SK-N-SH treated with all-trans-retinoic acid at 6 μM for 48 hours (cell line): ENCODE results near the gene PPP1CA.
"Not testable (repeated sequence)": the region's sequence is repeated elsewhere in the genome, so short reads cannot be mapped to it uniquely, and the experiment has no call there.

Experiments
- ATAC-seq: fragments of 200-7000 bp; cut with Tn5 transposase; 3 replicates; pipeline ENCODE4 v1.9.1; 2020; ENCODE audit warnings: mild to moderate bottlenecking, moderate library complexity
- BACH2 ChIP-seq: fragments of 250-450 bp; sonication (Bioruptor Pico); IDR thresholded peaks from 2 replicates; pipeline ENCODE4 v1.9.0; 2021; ENCODE audit warnings: mild to moderate bottlenecking, borderline replicate concordance
- CSDC2 ChIP-seq: fragments of 250-450 bp; sonication (Bioruptor Pico); IDR thresholded peaks from 2 replicates; pipeline ENCODE4 v1.5.0; 2020; ENCODE audit warnings: mild to moderate bottlenecking, moderate library complexity
- GLIS3 ChIP-seq: fragments of 250-450 bp; sonication (Bioruptor Pico); IDR thresholded peaks from 2 replicates; pipeline ENCODE4 v1.5.0; 2020; ENCODE audit warnings: mild to moderate bottlenecking, moderate library complexity
- ISL1 ChIP-seq: fragments of 250-450 bp; sonication (Bioruptor Pico); IDR thresholded peaks from 2 replicates; pipeline ENCODE4 v2.1.2; 2022; ENCODE audit warnings: mild to moderate bottlenecking, moderate library complexity
- OSR1 ChIP-seq: fragments of 250-450 bp; sonication (Bioruptor Pico); IDR thresholded peaks from 2 replicates; pipeline ENCODE4 v1.8.0; 2022; ENCODE audit warnings: moderate library complexity, mild to moderate bottlenecking, inconsistent platforms
- PPARA ChIP-seq: fragments of 250-450 bp; sonication (Bioruptor Pico); IDR thresholded peaks from 2 replicates; pipeline ENCODE4 v1.5.0; 2020; ENCODE audit warnings: mild to moderate bottlenecking, borderline replicate concordance
- RARB ChIP-seq: fragments of 250-450 bp; sonication (Bioruptor Pico); IDR thresholded peaks from 2 replicates; pipeline ENCODE4 v1.8.0; 2021; ENCODE audit warnings: mild to moderate bottlenecking, moderate library complexity
- SNAI2 ChIP-seq: fragments of 250-450 bp; sonication (Bioruptor Pico); IDR thresholded peaks from 2 replicates; pipeline ENCODE4 v1.5.0; 2020; ENCODE audit warnings: mild to moderate bottlenecking, moderate library complexity
- TCF4 ChIP-seq: fragments of 250-450 bp; sonication (Bioruptor Pico); IDR thresholded peaks from 2 replicates; pipeline ENCODE4 v1.8.0; 2021; ENCODE audit warnings: mild to moderate bottlenecking, moderate library complexity, borderline replicate concordance
- TOX ChIP-seq: fragments of 250-450 bp; sonication (Bioruptor Pico); IDR thresholded peaks from 2 replicates; pipeline ENCODE4 v1.8.0; 2021; ENCODE audit warnings: mild to moderate bottlenecking, moderate library complexity, borderline replicate concordance
- ZFP3 ChIP-seq: fragments of 250-450 bp; sonication (Bioruptor Pico); IDR thresholded peaks from 2 replicates; pipeline ENCODE4 v1.5.0; 2020; ENCODE audit warnings: mild to moderate bottlenecking, moderate library complexity
- ZFP30 ChIP-seq: fragments of 450-650 bp; formaldehyde crosslinking; IDR thresholded peaks from 2 replicates; pipeline ENCODE4 v1.5.0; 2022; ENCODE audit warnings: mild to moderate bottlenecking, moderate library complexity
- ZNF565 ChIP-seq: fragments of 450-650 bp; formaldehyde crosslinking; conservative IDR thresholded peaks from 2 replicates; pipeline ENCODE4 v1.5.0; 2020; ENCODE audit warnings: low read depth, mild to moderate bottlenecking, moderate library complexity
- ZNF70 ChIP-seq: fragments of 450-650 bp; formaldehyde crosslinking; IDR thresholded peaks from 2 replicates; pipeline ENCODE4 v1.5.0; 2020; ENCODE audit warnings: mild to moderate bottlenecking, moderate library complexity
- TF ChIP-seq, protein P1 (sequence below): fragments of 250-450 bp; sonication (Bioruptor Pico); IDR thresholded peaks from 2 replicates; pipeline ENCODE4 v1.5.0; 2020; ENCODE audit warnings: mild to moderate bottlenecking, moderate library complexity
- TF ChIP-seq, protein P2 (sequence below): fragments of 250-450 bp; sonication (Bioruptor Pico); IDR thresholded peaks from 2 replicates; pipeline ENCODE4 v1.8.0; 2020; ENCODE audit warnings: mild to moderate bottlenecking, moderate library complexity, borderline replicate concordance
- TF ChIP-seq, protein P3 (sequence below): fragments of 250-450 bp; sonication (Bioruptor Pico); IDR thresholded peaks from 2 replicates; pipeline ENCODE4 v1.5.1; 2020; ENCODE audit warnings: low read depth, mild to moderate bottlenecking, moderate library complexity
- TF ChIP-seq, protein P4 (sequence below): fragments of 250-450 bp; sonication (Bioruptor Pico); IDR thresholded peaks from 2 replicates; pipeline ENCODE4 v1.5.1; 2021; ENCODE audit warnings: mild to moderate bottlenecking, moderate library complexity

PPP1CA gene

DNA sequence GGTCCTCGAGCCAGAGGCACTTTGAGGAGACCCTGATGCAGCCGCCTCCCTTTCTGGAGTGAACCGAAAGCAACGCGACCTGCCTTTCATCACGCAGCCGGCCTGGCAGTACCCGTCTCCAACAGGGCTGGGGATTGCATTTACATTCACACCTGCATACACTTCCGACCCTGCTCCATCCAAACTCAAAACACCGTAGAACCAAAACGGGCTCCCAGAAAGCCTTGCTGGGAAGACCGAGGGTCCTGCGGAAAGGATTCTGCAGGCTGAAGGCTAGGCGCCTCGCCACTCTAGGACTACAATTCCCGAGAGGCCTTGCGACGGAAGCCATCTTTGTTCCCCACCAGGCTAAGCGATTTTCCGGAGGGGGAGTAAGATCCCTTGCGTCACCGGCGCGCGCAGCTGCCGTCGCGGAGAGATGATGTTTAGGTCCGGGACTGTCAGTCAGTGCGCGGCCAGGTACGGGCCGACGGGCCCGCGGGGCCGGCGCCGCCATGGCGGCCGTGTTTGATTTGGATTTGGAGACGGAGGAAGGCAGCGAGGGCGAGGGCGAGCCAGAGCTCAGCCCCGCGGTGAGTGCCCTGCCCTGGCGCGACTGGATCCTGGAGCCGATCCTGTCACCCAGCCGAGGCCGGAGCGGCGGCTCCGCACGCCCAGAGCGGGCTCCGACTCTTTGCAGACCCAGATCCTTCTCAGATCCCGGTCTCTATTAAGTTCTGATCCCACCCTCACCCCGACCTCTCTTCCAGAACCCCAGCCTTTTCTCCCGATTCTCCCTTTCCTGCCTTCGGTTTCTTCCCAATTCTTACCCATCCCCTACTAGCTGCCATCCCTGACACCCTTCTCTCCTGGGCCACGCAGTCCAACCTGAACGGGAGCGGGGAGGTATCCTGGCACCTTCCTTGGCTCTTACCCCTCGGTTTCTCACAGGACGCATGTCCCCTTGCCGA is 26.7 kb upstream of the PPP1CA start, which contains the start of gene RPS6KB2:
Gene RPS6KB2 (plus strand): TSS at position 443 of the 950 bp plus-strand sequence. CDS start 52 bp downstream, at position 495.
- TF ChIP-seq, protein P1, sequence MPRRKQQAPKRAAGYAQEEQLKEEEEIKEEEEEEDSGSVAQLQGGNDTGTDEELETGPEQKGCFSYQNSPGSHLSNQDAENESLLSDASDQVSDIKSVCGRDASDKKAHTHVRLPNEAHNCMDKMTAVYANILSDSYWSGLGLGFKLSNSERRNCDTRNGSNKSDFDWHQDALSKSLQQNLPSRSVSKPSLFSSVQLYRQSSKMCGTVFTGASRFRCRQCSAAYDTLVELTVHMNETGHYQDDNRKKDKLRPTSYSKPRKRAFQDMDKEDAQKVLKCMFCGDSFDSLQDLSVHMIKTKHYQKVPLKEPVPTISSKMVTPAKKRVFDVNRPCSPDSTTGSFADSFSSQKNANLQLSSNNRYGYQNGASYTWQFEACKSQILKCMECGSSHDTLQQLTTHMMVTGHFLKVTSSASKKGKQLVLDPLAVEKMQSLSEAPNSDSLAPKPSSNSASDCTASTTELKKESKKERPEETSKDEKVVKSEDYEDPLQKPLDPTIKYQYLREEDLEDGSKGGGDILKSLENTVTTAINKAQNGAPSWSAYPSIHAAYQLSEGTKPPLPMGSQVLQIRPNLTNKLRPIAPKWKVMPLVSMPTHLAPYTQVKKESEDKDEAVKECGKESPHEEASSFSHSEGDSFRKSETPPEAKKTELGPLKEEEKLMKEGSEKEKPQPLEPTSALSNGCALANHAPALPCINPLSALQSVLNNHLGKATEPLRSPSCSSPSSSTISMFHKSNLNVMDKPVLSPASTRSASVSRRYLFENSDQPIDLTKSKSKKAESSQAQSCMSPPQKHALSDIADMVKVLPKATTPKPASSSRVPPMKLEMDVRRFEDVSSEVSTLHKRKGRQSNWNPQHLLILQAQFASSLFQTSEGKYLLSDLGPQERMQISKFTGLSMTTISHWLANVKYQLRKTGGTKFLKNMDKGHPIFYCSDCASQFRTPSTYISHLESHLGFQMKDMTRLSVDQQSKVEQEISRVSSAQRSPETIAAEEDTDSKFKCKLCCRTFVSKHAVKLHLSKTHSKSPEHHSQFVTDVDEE (CRISPR knock-in tag) = 0 out of 2 replicates have a peak, but pooled peaks have one; percentile 50
- TF ChIP-seq TOX (CRISPR knock-in tag) (no peak), RARB (CRISPR knock-in tag) (no peak), CSDC2 (no peak)
- TF ChIP-seq, all 23 proteins: peak for 1
- ATAC-seq = peak; percentile 93

DNA sequence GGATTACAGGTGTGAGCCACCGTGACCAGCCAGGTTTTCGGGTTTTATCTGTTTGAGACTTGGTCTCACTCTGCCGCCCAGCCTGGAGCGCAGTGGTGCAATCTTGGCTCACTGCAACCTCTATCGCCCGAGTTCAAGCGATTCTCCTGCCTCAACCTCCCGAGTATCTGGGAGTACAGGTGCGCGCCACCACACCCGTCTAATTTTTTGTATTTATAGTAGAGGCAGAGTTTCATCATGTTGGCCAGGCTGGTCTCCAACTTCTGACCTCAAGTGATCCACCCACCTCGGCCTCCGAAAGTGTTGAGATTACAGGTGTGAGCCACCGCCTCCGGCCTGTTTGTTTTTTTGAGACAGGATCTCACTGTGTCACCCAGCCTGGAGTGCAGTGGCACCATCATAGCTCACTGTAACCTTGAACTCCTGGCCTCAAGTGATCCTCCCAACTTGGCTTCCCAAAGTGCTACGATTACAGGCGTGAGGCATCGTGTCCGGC is 25.8 kb upstream of the PPP1CA start:
- not testable (repeated sequence) for ATAC-seq

DNA sequence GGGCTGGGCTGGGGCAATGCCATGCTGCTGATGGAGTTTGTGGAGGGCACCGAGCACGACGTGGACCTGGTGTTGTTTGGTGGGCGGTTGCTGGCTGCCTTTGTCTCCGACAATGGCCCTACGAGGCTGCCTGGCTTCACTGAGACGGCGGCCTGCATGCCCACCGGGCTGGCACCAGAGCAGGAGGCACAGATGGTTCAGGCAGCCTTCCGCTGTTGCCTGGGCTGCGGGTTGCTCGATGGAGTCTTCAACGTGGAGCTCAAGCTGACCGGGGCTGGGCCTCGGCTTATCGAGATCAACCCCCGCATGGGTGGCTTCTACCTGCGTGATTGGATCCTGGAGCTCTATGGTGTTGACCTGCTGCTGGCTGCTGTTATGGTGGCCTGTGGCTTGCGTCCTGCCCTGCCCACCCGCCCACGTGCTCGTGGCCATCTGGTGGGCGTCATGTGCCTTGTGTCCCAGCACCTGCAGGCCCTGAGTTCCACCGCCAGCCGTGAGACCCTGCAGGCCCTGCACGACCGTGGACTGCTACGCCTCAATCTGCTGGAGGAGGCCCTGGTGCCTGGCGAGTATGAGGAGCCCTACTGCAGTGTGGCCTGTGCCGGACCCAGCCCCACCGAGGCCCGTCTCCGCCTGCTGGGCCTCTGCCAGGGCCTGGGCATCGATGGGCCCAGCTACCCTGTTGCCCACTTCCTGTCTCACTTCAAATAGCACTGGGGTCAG is 22.4 kb upstream of the PPP1CA start:
- no peak for ATAC-seq

DNA sequence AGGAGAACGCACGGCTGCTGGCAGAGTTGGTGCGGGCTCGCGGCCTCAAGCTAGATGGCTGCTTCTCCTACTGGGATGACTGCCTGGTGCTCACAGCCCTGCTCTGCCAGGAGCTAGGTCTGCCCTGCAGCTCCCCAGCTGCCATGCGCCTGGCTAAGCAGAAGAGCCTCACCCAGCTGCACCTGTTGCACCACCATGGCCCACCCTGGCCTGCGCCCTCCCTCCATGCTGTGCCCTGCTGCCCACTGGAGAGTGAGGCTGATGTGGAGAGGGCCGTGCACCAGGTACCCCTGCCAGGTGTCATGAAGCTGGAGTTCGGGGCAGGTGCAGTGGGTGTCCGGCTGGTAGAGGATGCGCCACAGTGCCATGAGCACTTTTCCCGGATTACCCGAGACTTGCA is 21.8 kb upstream of the PPP1CA start:
- no peak for ATAC-seq
- TF ChIP-seq PPARA (CRISPR knock-in tag) = no peak
- no peak for TF ChIP-seq TOX (CRISPR knock-in tag)
- no peak for TF ChIP-seq ZNF70
- no peak for TF ChIP-seq ISL1
- TF ChIP-seq OSR1 = no peak
- no peak for TF ChIP-seq ZFP3 (CRISPR knock-in tag)
- TF ChIP-seq, protein P2, sequence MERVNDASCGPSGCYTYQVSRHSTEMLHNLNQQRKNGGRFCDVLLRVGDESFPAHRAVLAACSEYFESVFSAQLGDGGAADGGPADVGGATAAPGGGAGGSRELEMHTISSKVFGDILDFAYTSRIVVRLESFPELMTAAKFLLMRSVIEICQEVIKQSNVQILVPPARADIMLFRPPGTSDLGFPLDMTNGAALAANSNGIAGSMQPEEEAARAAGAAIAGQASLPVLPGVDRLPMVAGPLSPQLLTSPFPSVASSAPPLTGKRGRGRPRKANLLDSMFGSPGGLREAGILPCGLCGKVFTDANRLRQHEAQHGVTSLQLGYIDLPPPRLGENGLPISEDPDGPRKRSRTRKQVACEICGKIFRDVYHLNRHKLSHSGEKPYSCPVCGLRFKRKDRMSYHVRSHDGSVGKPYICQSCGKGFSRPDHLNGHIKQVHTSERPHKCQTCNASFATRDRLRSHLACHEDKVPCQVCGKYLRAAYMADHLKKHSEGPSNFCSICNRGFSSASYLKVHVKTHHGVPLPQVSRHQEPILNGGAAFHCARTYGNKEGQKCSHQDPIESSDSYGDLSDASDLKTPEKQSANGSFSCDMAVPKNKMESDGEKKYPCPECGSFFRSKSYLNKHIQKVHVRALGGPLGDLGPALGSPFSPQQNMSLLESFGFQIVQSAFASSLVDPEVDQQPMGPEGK = no peak
- no peak for TF ChIP-seq BACH2 (CRISPR knock-in tag)
- no peak for TF ChIP-seq GLIS3 (CRISPR knock-in tag)
- TF ChIP-seq, protein P3, sequence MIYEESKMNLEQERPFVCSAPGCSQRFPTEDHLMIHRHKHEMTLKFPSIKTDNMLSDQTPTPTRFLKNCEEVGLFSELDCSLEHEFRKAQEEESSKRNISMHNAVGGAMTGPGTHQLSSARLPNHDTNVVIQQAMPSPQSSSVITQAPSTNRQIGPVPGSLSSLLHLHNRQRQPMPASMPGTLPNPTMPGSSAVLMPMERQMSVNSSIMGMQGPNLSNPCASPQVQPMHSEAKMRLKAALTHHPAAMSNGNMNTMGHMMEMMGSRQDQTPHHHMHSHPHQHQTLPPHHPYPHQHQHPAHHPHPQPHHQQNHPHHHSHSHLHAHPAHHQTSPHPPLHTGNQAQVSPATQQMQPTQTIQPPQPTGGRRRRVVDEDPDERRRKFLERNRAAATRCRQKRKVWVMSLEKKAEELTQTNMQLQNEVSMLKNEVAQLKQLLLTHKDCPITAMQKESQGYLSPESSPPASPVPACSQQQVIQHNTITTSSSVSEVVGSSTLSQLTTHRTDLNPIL (CRISPR knock-in tag) = no peak
- no peak for TF ChIP-seq SNAI2 (CRISPR knock-in tag)
- TF ChIP-seq ZNF565 = no peak
- no peak for TF ChIP-seq ZFP30 (CRISPR knock-in tag)
- TF ChIP-seq, protein P4, sequence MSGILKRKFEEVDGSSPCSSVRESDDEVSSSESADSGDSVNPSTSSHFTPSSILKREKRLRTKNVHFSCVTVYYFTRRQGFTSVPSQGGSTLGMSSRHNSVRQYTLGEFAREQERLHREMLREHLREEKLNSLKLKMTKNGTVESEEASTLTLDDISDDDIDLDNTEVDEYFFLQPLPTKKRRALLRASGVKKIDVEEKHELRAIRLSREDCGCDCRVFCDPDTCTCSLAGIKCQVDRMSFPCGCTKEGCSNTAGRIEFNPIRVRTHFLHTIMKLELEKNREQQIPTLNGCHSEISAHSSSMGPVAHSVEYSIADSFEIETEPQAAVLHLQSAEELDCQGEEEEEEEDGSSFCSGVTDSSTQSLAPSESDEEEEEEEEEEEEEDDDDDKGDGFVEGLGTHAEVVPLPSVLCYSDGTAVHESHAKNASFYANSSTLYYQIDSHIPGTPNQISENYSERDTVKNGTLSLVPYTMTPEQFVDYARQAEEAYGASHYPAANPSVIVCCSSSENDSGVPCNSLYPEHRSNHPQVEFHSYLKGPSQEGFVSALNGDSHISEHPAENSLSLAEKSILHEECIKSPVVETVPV (CRISPR knock-in tag) = no peak

More for the DNA sequence above, 22.4 kb upstream of the PPP1CA start:
- TF ChIP-seq BACH2 (CRISPR knock-in tag) (no peak), TCF4 (no peak), OSR1 (no peak), PPARA (CRISPR knock-in tag) (no peak), TOX (CRISPR knock-in tag) (no peak)
